ENCODE measurements around the gene POU2AF1. TPM values are rescaled to one million over a fixed set of nuclear protein-coding genes. Genes with fewer than 3 reads are reported as not detected.
A peak's percentile ranks its signal among the peaks of the same experiment; 100 is the strongest.

POU2AF1 gene
- total and polyA plus RNA-seq, 2 of the 13 experiments (the other 11 are each of a cell fraction or from before 2014, with no cell fraction given) = 1.9 to 3.6 TPM

DNA sequence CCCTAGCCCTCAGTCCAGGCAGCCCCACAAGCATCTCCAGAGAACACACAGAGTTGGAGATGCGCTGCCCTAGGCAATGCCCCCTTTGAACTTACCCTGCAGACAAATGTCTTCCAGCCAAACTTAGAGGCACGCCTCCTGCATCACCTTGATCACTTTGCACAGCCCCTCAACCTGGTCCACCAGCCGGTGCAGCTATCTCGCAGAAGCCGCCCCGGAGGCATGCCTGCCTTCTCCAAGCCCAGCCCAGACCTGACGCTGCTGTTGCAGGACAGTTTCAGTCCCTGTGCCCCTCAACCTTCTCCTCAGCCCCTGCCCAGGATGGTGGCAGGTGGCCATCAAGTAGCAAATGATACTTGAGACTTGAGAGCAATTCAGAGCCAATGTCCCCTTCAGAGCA is 16.7 kb upstream of the POU2AF1 start:
- no peak overlapping the region for H3K4me3 ChIP-seq (replicated peaks in 1 of 3; ENCODE audit: insufficient read depth in 1 of 3, low read depth in 2 of 3, low read length in 3 of 3)
- CTCF ChIA-PET (ENCODE audit: low intra/inter-chr PET ratio, low total read pairs) = no interaction called here
- no peaks in the 10 kb centered on the region for H3K79me2 ChIP-seq (ENCODE audit: insufficient read depth, low read length)
- DNase-seq (ENCODE audit: low spot score) = no peak
- BruUV-seq (replicated peaks) = no TSS peak
- no peaks in the 10 kb centered on the region for H3K27me3 ChIP-seq (ENCODE audit: control insufficient read depth in 1 of 2, insufficient read depth in 2 of 2, low read length in 2 of 2)
- TF ChIP-seq, protein P1, sequence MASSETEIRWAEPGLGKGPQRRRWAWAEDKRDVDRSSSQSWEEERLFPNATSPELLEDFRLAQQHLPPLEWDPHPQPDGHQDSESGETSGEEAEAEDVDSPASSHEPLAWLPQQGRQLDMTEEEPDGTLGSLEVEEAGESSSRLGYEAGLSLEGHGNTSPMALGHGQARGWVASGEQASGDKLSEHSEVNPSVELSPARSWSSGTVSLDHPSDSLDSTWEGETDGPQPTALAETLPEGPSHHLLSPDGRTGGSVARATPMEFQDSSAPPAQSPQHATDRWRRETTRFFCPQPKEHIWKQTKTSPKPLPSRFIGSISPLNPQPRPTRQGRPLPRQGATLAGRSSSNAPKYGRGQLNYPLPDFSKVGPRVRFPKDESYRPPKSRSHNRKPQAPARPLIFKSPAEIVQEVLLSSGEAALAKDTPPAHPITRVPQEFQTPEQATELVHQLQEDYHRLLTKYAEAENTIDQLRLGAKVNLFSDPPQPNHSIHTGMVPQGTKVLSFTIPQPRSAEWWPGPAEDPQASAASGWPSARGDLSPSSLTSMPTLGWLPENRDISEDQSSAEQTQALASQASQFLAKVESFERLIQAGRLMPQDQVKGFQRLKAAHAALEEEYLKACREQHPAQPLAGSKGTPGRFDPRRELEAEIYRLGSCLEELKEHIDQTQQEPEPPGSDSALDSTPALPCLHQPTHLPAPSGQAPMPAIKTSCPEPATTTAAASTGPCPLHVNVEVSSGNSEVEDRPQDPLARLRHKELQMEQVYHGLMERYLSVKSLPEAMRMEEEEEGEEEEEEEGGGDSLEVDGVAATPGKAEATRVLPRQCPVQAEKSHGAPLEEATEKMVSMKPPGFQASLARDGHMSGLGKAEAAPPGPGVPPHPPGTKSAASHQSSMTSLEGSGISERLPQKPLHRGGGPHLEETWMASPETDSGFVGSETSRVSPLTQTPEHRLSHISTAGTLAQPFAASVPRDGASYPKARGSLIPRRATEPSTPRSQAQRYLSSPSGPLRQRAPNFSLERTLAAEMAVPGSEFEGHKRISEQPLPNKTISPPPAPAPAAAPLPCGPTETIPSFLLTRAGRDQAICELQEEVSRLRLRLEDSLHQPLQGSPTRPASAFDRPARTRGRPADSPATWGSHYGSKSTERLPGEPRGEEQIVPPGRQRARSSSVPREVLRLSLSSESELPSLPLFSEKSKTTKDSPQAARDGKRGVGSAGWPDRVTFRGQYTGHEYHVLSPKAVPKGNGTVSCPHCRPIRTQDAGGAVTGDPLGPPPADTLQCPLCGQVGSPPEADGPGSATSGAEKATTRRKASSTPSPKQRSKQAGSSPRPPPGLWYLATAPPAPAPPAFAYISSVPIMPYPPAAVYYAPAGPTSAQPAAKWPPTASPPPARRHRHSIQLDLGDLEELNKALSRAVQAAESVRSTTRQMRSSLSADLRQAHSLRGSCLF (CRISPR knock-in tag; IDR thresholded peaks at IDR 0.05; ENCODE audit: borderline replicate concordance) = no peak
- 0 out of 2 replicates have a peak, but pooled peaks have one; percentile 8 for TF ChIP-seq CCDC6 (CRISPR knock-in tag; IDR thresholded peaks at IDR 0.05)
- TF ChIP-seq ZNF564 (CRISPR knock-in tag; IDR thresholded peaks at IDR 0.05) = 0 out of 2 replicates have a peak, but pooled peaks have one; percentile 1
- no peaks in the 10 kb centered on the region for H3K36me3 ChIP-seq (replicated peaks in 1 of 2; ENCODE audit: control insufficient read depth in 1 of 2, insufficient read depth in 2 of 2, low read length in 2 of 2)
- peak overlapping the region; percentile 54 for H3K27ac ChIP-seq (ENCODE audit: extremely low read length, insufficient read depth, low read length)
- no peak overlapping the region for H3K9ac ChIP-seq (ENCODE audit: insufficient read depth, low read depth, low read length)
- H2AFZ ChIP-seq (ENCODE audit: low read length) = no peak overlapping the region
- no peaks in the 10 kb centered on the region for H3K9me3 ChIP-seq (ENCODE audit: low read length)
- intact Hi-C loops (cut with micrococcal nuclease; ENCODE audit: unreplicated experiment) (loop anchor here (1.0 to 2.0 kb wide), 3 partner anchors 29 to 61 kb away; no protein-coding TSS in a partner anchor), in situ Hi-C loops (cut with HindIII; ENCODE audit: extremely low pct_ligation_motif_present, low pct_unique_long_range_greater_than_20kb) (no loop called here)
- no peak overlapping the region for H3K4me2 ChIP-seq (ENCODE audit: low read depth, low read length)
- POLR2A ChIA-PET = interaction anchor here (1.6 to 2.8 kb wide), 3 partner anchors 21 to 61 kb away, joined by 6 to 9 read pairs (median 7); no protein-coding TSS in a partner anchor
- H4K20me1 ChIP-seq (ENCODE audit: insufficient read depth, low read length) = no peaks in the 10 kb centered on the region
- H3K4me1 ChIP-seq (ENCODE audit: insufficient read depth, low read length) = peaks cover 83% of the 10 kb centered on the region
- FAIRE-seq = no peak
- peak; percentile 12; the same call in 2 of the 3 replicates for ATAC-seq
- WGBS (ENCODE audit: low lambda C conversion rate) = 94% methylated on average over 7 of the region's 7 CpGs
